Muscle layer of duodenum (tissue), 2 donors: Measurements from ENCODE around the gene SEC61A1.

Source experiments
- H3K27ac ChIP-seq: one replicate; pipeline ENCODE4 v1.7.0; 2013; ENCODE audit warnings: mild to moderate bottlenecking, low read length
- H3K27me3 ChIP-seq: one replicate; pipeline ENCODE4 v1.7.0; 2013; ENCODE audit warnings: low read depth, mild to moderate bottlenecking, control low read depth, low read length
- H3K36me3 ChIP-seq, 2 donors: one replicate each; pipeline ENCODE4 v1.7.0; 2013; ENCODE audit warnings: low read length in 2 of 2, control low read depth in 1 of 2, mild to moderate bottlenecking in 1 of 2; ENCODE audit not compliant: insufficient read depth in 2 of 2, control insufficient read depth in 1 of 2
- H3K4me1 ChIP-seq, 2 donors: one replicate each; pipeline ENCODE4 v1.7.0; 2013; ENCODE audit warnings: low read length in 2 of 2, mild to moderate bottlenecking in 2 of 2, control low read depth in 1 of 2, moderate library complexity in 1 of 2; ENCODE audit not compliant: insufficient read depth in 2 of 2, control insufficient read depth in 1 of 2
- H3K4me3 ChIP-seq, 2 donors: one replicate each; pipeline ENCODE4 v1.7.0; 2013; ENCODE audit warnings: low read length in 2 of 2, low read depth in 1 of 2, mild to moderate bottlenecking in 1 of 2
- H3K9me3 ChIP-seq, 2 donors: one replicate each; pipeline ENCODE4 v1.7.0; 2013; ENCODE audit warnings: low read length in 2 of 2, control low read depth in 1 of 2, mild to moderate bottlenecking in 1 of 2; ENCODE audit not compliant: control insufficient read depth in 1 of 2
- donor health status: healthy.

SEC61A1 gene

DNA sequence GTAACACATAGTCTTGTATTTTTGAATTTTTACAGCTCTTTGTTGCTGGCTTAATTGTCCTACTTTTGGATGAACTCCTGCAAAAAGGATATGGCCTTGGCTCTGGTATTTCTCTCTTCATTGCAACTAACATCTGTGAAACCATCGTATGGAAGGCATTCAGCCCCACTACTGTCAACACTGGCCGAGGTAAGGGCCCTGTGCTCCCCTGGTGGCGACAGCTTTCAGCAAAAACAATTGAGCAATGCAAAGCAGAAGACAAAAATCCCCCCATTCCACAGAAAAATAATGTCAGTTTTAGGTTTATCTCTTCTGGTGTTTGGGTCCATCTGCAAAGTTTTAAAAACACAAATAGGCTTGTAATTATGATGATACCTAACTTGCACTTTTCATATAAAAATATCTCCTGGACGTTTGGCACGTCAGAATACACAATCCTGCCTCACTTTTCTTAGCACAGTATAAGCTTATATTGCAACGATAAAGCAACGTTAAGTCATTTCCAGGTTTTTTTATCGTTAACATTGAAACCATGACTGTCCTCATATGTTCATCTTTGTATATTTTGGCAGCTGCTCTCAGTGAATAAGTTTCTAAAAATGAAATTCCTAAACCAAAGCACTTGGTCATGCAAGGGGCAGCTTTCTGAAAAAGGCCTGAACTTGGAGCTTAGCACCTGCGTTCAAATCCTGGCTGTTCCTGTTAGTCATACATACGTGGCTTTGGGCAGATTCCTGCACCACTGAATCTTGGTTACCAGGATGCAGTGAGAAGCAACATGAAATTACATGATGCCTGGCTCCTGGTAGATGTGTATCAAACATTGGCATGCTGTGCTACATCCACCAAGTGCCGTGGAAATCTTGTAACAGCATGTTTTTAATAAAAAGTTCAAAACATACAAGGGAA lies 8.5 kb downstream of the SEC61A1 start:
- no peaks in the 10 kb centered on the region for H3K4me1 ChIP-seq
- H3K36me3 ChIP-seq = peaks cover 71 to 72% of the 10 kb centered on the region in 2 donors
- H3K9me3 ChIP-seq = no peaks in the 10 kb centered on the region
- no peaks in the 10 kb centered on the region for H3K27me3 ChIP-seq
- H3K4me3 ChIP-seq = no peak overlapping the region
- no peak overlapping the region for H3K27ac ChIP-seq

DNA sequence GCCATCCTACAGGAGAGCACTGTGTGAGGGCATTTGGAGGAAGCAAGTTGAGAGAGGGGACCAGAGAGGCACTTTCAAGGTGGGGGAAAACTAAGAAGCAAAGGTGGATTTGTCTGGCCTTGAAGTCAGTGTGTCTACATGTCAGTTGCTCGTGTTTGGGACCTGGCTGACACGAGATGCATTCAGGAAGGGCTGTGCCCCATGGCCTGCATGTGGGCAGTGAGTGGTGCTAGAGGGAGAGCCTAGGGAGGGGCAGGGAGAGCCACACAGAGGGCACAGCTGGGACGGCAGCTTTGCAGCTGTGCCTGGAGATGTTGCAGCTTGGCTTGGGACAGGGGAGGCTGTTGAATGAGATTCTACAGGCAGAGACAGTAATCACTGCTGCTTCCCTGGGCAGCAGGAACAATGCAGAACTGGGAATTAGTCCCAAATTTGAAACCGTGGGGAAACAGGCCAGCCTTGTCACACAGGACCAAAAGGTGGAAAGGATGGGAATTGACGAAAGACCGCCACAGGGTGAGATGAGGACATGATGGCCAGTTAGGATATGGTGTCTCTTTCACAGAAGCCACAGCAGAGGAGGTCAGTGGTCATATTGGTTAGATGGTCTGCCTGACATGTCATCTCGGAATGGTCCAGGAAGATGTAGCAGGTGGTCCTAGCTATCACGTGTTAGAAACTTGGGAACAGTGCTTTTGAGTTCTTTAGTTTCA lies 10.0 kb downstream of the SEC61A1 start:
- Histone ChIP-seq H3K27me3 (no peaks in the 10 kb centered on the region), H3K36me3 (peaks cover 72 to 76% of the 10 kb centered on the region in 2 donors), H3K9me3 (no peaks in the 10 kb centered on the region), H3K4me3 (no peak overlapping the region), H3K4me1 (no peaks in the 10 kb centered on the region), H3K27ac (no peak overlapping the region)

DNA sequence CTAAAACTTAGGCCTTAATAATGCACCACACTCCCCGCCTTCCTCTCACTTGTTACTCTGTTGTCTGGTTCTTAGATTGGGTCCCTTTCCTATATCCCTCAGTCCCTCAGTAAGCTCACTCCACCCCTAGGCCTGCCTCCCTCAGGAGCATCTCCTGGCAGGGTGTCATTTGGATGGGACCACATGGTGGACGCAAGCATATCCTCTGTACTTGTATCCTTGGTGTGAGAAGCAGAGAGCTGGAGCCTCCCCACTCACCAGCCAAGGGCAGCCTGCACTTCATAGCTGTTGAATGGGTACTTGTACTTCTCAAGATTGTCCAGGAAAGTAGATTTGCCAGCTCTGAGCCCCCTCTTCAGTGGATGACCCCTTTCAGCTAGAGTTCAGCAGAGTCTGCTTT lies 11.6 kb downstream of the SEC61A1 start:
- H3K4me1 ChIP-seq = no peaks in the 10 kb centered on the region
- H3K27me3 ChIP-seq = no peaks in the 10 kb centered on the region
- no peak overlapping the region for H3K27ac ChIP-seq
- H3K9me3 ChIP-seq = no peaks in the 10 kb centered on the region
- H3K36me3 ChIP-seq = peaks cover 82 to 90% of the 10 kb centered on the region in 2 donors
- no peak overlapping the region for H3K4me3 ChIP-seq

DNA sequence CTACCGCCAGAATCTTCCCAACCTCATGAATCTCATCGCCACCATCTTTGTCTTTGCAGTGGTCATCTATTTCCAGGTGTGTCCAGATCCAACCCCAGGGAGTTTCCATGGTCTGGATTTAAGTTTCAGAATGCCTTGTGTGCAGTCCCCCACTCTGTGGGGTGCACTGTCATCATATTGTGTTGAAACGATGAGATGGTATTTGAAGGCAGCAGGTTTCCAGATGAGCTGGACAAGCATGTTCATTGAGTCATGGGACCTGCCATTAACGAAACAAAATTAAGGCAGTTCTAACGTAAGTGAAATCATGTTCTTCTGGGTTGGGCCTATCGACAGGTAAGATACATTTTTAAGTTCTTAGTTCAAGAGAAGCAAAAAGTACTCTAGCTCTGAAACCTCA lies 12.7 kb downstream of the SEC61A1 start:
- H3K36me3 ChIP-seq = peaks cover 80 to 91% of the 10 kb centered on the region in 2 donors
- no peak overlapping the region for H3K4me3 ChIP-seq
- no peaks in the 10 kb centered on the region for H3K27me3 ChIP-seq
- no peak overlapping the region for H3K27ac ChIP-seq
- no peaks in the 10 kb centered on the region for H3K4me1 ChIP-seq
- no peaks in the 10 kb centered on the region for H3K9me3 ChIP-seq

DNA sequence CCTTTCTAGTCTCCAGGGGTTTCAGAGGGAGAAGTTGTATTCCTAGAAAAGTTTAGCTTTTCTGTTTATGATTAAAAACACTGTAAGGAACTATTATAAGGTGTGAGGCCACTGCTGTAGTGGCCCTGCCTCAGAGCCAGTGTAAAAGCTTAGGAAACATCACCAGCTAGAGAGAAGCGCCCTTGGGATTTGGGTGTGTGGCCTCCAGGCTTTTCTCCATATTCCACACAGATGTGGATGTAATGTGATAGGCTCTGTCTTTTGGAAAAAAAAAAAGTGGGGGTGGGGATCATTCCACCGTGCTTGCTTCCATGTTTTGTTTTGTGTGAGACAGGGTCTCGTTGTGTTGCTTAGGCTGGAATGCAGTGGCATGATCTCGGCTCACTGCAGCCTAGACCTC lies 13.9 kb downstream of the SEC61A1 start:
- no peaks in the 10 kb centered on the region for H3K27me3 ChIP-seq
- no peaks in the 10 kb centered on the region for H3K4me1 ChIP-seq
- no peak overlapping the region for H3K4me3 ChIP-seq
- no peaks in the 10 kb centered on the region for H3K9me3 ChIP-seq
- H3K36me3 ChIP-seq = peaks cover 79 to 91% of the 10 kb centered on the region in 2 donors
- no peak overlapping the region for H3K27ac ChIP-seq

DNA sequence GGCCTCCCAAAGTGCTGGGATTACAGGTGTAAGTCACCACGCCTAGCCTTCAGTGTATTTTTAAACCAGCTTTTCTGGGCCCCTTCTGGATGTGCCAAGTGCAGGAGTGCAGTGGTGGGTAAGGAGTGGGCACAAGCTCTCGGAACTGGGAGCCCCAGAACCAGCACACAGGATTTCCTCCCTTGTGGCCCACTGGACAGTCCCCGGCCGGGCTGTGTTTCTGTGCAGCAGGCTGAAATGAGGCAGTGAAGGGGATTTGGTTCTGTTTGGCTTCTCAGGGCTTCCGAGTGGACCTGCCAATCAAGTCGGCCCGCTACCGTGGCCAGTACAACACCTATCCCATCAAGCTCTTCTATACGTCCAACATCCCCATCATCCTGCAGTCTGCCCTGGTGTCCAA lies 14.4 kb downstream of the SEC61A1 start:
- H3K36me3 ChIP-seq = peaks cover 74 to 91% of the 10 kb centered on the region in 2 donors

DNA sequence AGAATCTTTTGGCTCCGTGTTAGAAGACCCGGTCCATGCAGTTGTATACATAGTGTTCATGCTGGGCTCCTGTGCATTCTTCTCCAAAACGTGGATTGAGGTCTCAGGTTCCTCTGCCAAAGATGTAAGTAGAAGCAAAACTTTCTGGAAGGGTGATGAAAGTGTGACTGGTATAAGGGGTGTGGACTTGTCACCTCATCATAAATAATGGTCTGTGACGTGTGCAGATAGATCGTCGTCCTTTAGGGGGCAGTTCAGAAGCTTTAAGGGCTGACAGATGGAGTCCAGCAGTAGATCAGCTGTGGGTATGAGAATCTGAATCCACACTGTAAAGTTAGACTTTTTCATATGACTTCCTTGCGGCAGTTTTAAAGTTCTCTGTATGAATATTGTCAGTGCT lies 15.3 kb downstream of the SEC61A1 start:
- Histone ChIP-seq H3K27ac (no peak overlapping the region), H3K27me3 (no peaks in the 10 kb centered on the region), H3K4me1 (no peaks in the 10 kb centered on the region), H3K36me3 (peaks cover 74 to 91% of the 10 kb centered on the region in 2 donors), H3K4me3 (no peak overlapping the region), H3K9me3 (no peaks in the 10 kb centered on the region)

More for the DNA sequence above, 14.4 kb downstream of the SEC61A1 start:
- Histone ChIP-seq H3K4me3 (no peak overlapping the region), H3K27me3 (no peaks in the 10 kb centered on the region), H3K9me3 (no peaks in the 10 kb centered on the region), H3K27ac (no peak overlapping the region), H3K4me1 (no peaks in the 10 kb centered on the region)

DNA sequence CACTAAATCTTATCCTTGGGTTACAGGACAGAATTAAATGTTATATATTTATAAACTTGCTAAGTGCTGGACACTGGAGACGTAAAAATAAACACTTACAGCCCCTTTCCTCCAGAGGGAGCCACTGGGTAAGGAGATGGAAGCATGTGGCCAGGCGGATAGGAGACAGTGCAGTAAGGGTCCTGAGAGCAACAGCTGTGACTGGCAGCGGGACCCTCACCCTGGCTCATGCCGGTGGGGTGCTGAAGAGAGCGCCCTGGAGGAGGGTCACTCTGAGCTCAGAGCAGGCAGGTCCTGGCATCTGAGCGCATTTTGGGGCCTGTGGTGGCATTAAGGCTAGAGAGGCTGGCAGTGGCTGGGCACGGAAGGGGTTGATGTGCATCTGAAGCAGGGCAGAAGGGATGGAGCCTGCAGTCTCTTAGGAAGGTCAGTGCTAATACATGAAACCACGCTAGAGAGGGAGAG lies 16.0 kb downstream of the SEC61A1 start:
- Histone ChIP-seq H3K27ac (no peak overlapping the region), H3K36me3 (peaks cover 72 to 93% of the 10 kb centered on the region in 2 donors)

DNA sequence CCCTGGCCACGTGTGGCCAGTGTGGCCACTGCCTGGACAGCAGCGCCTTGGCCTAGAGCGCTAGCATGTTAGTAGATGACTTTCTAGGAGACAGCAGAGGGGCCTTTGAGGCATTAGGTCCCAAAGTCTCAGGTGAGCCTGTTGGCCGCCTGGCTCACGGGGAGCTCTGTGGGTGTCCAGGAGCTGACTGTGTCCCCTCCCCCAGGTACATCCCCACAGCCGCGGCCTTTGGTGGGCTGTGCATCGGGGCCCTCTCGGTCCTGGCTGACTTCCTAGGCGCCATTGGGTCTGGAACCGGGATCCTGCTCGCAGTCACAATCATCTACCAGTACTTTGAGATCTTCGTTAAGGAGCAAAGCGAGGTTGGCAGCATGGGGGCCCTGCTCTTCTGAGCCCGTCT lies 17.0 kb downstream of the SEC61A1 start:
- Histone ChIP-seq H3K27me3 (no peaks in the 10 kb centered on the region), H3K36me3 (peaks cover 71 to 84% of the 10 kb centered on the region in 2 donors), H3K27ac (no peak overlapping the region), H3K4me1 (no peaks in the 10 kb centered on the region), H3K9me3 (no peaks in the 10 kb centered on the region), H3K4me3 (no peak overlapping the region)

More for the DNA sequence above, 16.0 kb downstream of the SEC61A1 start:
- H3K4me1 ChIP-seq = no peaks in the 10 kb centered on the region
- no peaks in the 10 kb centered on the region for H3K9me3 ChIP-seq
- no peak overlapping the region for H3K4me3 ChIP-seq
- H3K27me3 ChIP-seq = no peaks in the 10 kb centered on the region

DNA sequence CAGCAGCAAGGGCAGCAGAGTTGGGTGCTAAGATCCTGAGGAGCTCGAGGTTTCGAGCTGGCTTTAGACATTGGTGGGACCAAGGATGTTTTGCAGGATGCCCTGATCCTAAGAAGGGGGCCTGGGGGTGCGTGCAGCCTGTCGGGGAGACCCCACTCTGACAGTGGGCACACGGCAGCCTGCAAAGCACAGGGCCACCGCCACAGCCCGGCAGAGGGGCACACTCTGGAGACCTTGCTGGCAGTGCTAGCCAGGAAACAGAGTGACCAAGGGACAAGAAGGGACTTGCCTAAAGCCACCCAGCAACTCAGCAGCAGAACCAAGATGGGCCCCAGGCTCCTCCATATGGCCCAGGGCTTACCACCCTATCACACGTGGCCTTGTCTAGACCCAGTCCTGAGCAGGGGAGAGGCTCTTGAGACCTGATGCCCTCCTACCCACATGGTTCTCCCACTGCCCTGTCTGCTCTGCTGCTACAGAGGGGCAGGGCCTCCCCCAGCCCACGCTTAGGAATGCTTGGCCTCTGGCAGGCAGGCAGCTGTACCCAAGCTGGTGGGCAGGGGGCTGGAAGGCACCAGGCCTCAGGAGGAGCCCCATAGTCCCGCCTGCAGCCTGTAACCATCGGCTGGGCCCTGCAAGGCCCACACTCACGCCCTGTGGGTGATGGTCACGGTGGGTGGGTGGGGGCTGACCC lies 18.8 kb downstream of the SEC61A1 start:
- Histone ChIP-seq H3K36me3 (peaks cover 58 to 69% of the 10 kb centered on the region in 2 donors), H3K27me3 (no peaks in the 10 kb centered on the region), H3K27ac (no peak overlapping the region), H3K4me1 (peaks cover 5 to 8% of the 10 kb centered on the region in 2 donors), H3K4me3 (no peak overlapping the region), H3K9me3 (no peaks in the 10 kb centered on the region)
